Mucosa of descending colon (tissue), 3 donors: ENCODE measurements around the gene RING1. TPM values are rescaled to one million over a fixed set of nuclear protein-coding genes. Genes with fewer than 3 reads are reported as not detected.

Experiments
- ATAC-seq: fragments of 200-7000 bp; cut with Tn5 transposase; one replicate; pipeline ENCODE4 v1.9.1; 2020; ENCODE audit warnings: mild to moderate bottlenecking, moderate library complexity
- DNase-seq, 3 donors: peaks; one replicate each; pipeline ENCODE4 v3.0.0-alpha.2; 2020
- H3K36me3 ChIP-seq: fragments of 200-600 bp; one replicate; pipeline ENCODE4 v1.8.0; 2021; ENCODE audit warnings: low read depth, mild to moderate bottlenecking
- H3K4me1 ChIP-seq: fragments of 200-600 bp; one replicate; pipeline ENCODE4 v1.8.0; 2021; ENCODE audit warnings: low read depth, mild to moderate bottlenecking
- H3K4me3 ChIP-seq: fragments of 200-600 bp; one replicate; pipeline ENCODE4 v1.8.0; 2021; ENCODE audit warnings: mild to moderate bottlenecking
- H3K9me3 ChIP-seq: fragments of 200-600 bp; one replicate; pipeline ENCODE4 v1.8.0; 2021; ENCODE audit warnings: mild to moderate bottlenecking
- CTCF ChIP-seq: fragments of 200-600 bp; IDR thresholded peaks from one replicate; pipeline ENCODE4 v1.8.0; 2022; ENCODE audit warnings: antibody characterized with exemption, mild to moderate bottlenecking
- intact Hi-C, 2 donors: fragments of 100-400 bp; cut with DNase I in 1 of 2; cut with micrococcal nuclease in 1 of 2; formaldehyde crosslinking; loops; one replicate each; pipeline versions ENCODE4 v1.11.0 to v1.11.1; 2022; cut with DNase I, micrococcal nuclease
- total RNA-seq, 3 donors: library from RNA; stranded (reverse); fragmentation: NEBNext Ultra II Directional in 2 of 3; extraction: Animal tissue kit (Norgen Biotek cat#: 25700) in 2 of 3; gene quantifications; one replicate each; pipeline versions ENCODE4 v1.2.1 to v1.2.4, GENCODE V29; 2021 to 2023
- donor health status: DM: no; HTN: no; CAD: no; lungs with moderate emphysema.
- donor health status: DM: no; HTN: no; CAD: no.
- donor health status: DM: no; HTN: yes; CAD: no.

RING1 gene
- total RNA-seq, 3 donors from 2014 or later, result 28.4 to 45.1 (median 30.3) TPM

DNA sequence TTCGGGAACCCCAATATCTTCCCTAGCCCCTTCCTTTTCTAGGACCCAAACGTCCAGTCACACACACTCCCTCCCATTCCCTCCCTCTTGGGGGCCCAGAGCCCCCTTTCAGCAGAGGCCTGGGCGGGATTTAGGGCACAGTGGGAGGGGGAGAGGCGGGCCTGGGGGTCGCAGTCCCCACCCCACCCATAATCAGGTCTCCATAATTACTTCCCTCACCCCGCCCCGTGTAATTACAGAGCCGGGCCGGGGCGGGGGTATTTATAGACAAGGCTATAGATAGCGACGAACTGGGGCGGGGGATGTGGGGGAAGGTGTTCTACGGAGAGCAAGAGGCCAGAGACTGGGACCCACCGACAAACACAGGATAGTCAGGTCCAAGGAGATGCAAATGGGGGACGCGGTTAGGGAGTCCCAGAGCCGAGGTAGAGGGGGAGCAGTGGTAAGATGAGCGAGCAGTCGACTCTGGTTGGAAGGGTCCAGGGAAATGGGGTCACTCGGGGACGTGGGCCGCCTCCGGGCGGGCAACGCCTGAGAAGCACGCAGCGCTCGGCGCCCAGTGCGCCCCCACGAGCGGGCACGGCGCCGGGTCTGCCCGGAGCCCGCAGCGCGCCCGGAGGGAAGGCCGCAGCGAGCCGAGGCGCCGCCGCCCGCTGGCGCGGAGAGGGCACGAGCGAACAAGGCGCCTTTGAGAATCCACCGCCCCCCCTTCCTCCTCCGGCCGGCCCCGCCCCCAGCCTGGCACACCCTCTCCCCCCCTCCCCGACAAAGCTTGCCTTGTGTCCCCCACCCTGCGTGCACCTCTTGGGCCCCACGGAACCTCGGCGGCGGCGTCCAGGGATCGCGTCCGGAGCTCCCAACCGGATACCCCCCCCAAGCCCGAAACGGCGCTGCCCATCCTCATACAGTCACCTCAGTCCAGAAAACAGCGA lies 15.4 kb upstream of the RING1 start:
- ATAC-seq (peak; percentile 40), DNase-seq (peak; percentile 24 to 58 (median 55))
- H3K36me3 ChIP-seq, result peaks cover 8% of the 10 kb centered on the region
- no peak for TF ChIP-seq CTCF
- H3K4me1 ChIP-seq, result peaks cover 17% of the 10 kb centered on the region
- H3K4me3 ChIP-seq, result no peak overlapping the region
- intact Hi-C loops, result no loop called here
- H3K9me3 ChIP-seq, result no peaks in the 10 kb centered on the region

DNA sequence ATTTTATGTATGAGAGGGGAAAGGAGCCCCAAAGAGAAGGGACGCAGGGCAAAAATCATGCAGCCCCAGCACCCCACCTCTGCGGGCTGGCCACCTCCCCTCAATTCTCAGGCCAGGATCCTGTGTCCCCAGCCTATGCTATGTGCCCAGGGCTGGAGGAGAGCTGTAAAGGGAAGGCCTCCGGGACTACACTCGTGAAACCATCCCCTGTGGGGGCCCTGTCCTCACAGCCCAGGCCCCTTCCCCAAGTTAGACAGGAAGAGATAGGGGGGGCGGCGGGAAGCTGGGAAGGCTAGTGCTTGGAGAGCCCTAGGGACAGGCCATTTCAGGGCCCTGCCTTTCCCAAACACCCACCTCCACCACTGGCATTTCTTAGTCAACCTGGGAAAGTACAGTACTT lies 14.7 kb upstream of the RING1 start:
- H3K36me3 ChIP-seq, result peaks cover 8% of the 10 kb centered on the region
- TF ChIP-seq CTCF, result no peak
- intact Hi-C loops, result no loop called here
- H3K4me3 ChIP-seq, result no peak overlapping the region
- peaks cover 21% of the 10 kb centered on the region for H3K4me1 ChIP-seq
- H3K9me3 ChIP-seq, result no peaks in the 10 kb centered on the region
- DNase-seq (peak in 1 of 3 donors; percentile 46), ATAC-seq (no peak)

GRCh38 chr6:33194431-33194979 lies 13.8 kb upstream of the RING1 start:
- peaks cover 8% of the 10 kb centered on the region for H3K36me3 ChIP-seq
- no peak for TF ChIP-seq CTCF
- no peaks in the 10 kb centered on the region for H3K9me3 ChIP-seq
- ATAC-seq (no peak), DNase-seq (peak in 1 of 3 donors; percentile 27)
- intact Hi-C loops, result no loop called here
- no peak overlapping the region for H3K4me3 ChIP-seq
- peaks cover 30% of the 10 kb centered on the region for H3K4me1 ChIP-seq

DNA sequence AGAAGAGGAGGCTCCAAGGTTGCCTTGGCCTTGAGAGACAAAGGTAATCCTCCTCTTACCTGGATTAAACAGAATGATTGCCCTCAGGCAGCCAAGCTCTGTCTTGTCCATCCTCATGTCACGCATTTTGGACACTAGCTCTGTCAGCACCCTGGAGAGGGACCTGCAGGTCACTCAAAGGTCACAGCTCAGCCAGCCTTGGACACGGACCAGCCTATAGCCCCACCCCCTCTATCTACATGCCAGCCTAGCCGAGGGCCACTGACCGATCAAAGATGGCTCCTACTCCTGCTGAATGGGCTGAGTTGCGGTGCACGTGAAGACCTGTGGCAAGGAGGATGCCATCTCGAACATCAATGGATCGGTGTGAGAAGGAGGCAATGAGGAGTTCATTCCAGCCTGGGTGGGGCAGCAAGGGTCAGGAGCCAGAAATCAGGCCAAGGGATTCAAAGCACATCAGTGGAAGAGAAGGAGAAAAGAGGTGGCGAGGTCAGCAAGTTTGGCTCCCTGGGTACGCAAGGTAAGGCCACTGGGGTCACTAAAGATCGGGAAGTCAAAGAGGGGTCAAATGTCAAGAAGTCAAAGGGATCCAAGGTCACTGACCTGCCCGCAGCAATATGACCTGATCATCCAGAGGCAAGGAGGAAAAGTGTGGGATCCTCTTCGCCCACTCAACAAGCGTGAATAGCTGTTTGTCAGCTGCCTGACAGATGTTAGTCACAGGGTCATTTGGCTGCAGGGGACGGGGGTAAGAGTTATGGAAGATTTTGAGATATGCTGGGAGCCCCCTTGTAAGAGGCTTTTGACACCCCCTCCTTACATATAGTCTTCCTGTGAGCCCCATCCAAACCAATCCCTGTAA lies 12.8 kb upstream of the RING1 start:
- ATAC-seq (no peak), DNase-seq (peak in 1 of 3 donors; percentile 42)
- Histone ChIP-seq H3K4me1 (peaks cover 31% of the 10 kb centered on the region), H3K4me3 (no peak overlapping the region), H3K9me3 (no peaks in the 10 kb centered on the region), H3K36me3 (peaks cover 8% of the 10 kb centered on the region)
- intact Hi-C loops, result no loop called here
- TF ChIP-seq CTCF, result no peak

GRCh38 chr6:33197431-33198048 lies 10.8 kb upstream of the RING1 start:
- peaks cover 38% of the 10 kb centered on the region for H3K4me1 ChIP-seq
- peak; percentile 38 for ATAC-seq
- peak; percentile 35 for TF ChIP-seq CTCF
- H3K9me3 ChIP-seq, result no peaks in the 10 kb centered on the region
- H3K36me3 ChIP-seq, result peaks cover 8% of the 10 kb centered on the region
- DNase-seq, result peak; percentile 45 to 63 (median 56)
- no peak overlapping the region for H3K4me3 ChIP-seq
- intact Hi-C loops, result no loop called here
